K562 (cell line): ENCODE results near the gene RAB21. TPM values are rescaled to one million over a fixed set of nuclear protein-coding genes. Genes with fewer than 3 reads are reported as not detected.

Experiments
- ARID4B ChIP-seq: sonication (generic); formaldehyde crosslinking; IDR thresholded peaks from 2 replicates; pipeline ENCODE4 v1.8.0; 2022; ENCODE audit warnings: mild to moderate bottlenecking, missing genetic modification reagents
- CBX5 ChIP-seq: IDR thresholded peaks from 2 replicates; pipeline ENCODE4 v1.6.1; 2014; ENCODE audit warnings: low read depth, borderline replicate concordance
- IFI16 ChIP-seq: fragments of 250-450 bp; sonication (Bioruptor Pico); IDR thresholded peaks from 2 replicates; pipeline ENCODE4 v2.1.2; 2022; ENCODE audit warnings: mild to moderate bottlenecking, inconsistent platforms
- KHSRP ChIP-seq: fragments of 450-650 bp; IDR thresholded peaks from 2 replicates; pipeline ENCODE4 v1.6.1; 2017
- PRDM10 ChIP-seq: fragments of 450-650 bp; IDR thresholded peaks from 2 replicates; pipeline ENCODE4 v1.6.1; 2018; ENCODE audit not compliant: partially characterized antibody
- SMAD3 ChIP-seq: fragments of 450-650 bp; formaldehyde crosslinking; conservative IDR thresholded peaks from 2 replicates; pipeline ENCODE4 v1.4.0; 2020; ENCODE audit warnings: mild to moderate bottlenecking
- ZFP91 ChIP-seq: sonication (generic); formaldehyde crosslinking; IDR thresholded peaks from 2 replicates; pipeline ENCODE4 v1.8.0; 2022; ENCODE audit warnings: mild to moderate bottlenecking, missing genetic modification reagents
- ZNF165 ChIP-seq: fragments of 250-450 bp; sonication (Bioruptor Pico); IDR thresholded peaks from 2 replicates; pipeline ENCODE4 v1.4.0; 2020; ENCODE audit warnings: borderline replicate concordance
- ZNF232 ChIP-seq: sonication (generic); formaldehyde crosslinking; IDR thresholded peaks from 2 replicates; pipeline ENCODE4 v1.8.0; 2022; ENCODE audit warnings: mild to moderate bottlenecking, missing genetic modification reagents
- ZNF324 ChIP-seq: fragments of 250-450 bp; sonication (Bioruptor Pico); IDR thresholded peaks from 2 replicates; pipeline ENCODE4 v1.4.0; 2020; ENCODE audit warnings: mild to moderate bottlenecking
- ZNF407 ChIP-seq: fragments of 450-650 bp; IDR thresholded peaks from 2 replicates; pipeline ENCODE4 v1.6.1; 2016; ENCODE audit warnings: low read depth
- polyA plus RNA-seq, 8 experiments: library from polyadenylated mRNA; depleted of rRNA in 4 of 8; stranded (reverse) in 5 of 8; unstranded in 3 of 8; fragments of >200 nt; fragmentation: Nextera tagmentation in 2 of 8; fragmentation: Illumina TruSeq in 1 of 8; extraction: Ambion mirVana in 2 of 8; extraction: Trizol in 1 of 8; gene quantifications; 2 replicates each; pipeline versions ENCODE4 v1.2.1 to v1.2.3, GENCODE V29; 2011 to 2014; ENCODE audit warnings: inconsistent platforms in 1 of 8, missing spikeins in 1 of 8
- total RNA-seq, 7 experiments: library from RNA; depleted of rRNA in 6 of 7; stranded (reverse); fragments of >200 nt in 6 of 7; fragmentation: Illumina TruSeq in 2 of 7; extraction: Trizol in 2 of 7; gene quantifications; 2 replicates each; pipeline versions ENCODE4 v1.2.1 to v1.2.3, GENCODE V29; 2011 to 2021; ENCODE audit warnings: low replicate concordance in 1 of 7

Gene RAB21
- total and polyA plus RNA-seq, 9 of the 15 experiments (the other 6 are each of a cell fraction or from before 2014, with no cell fraction given) = 5.3 to 45.6 (median 19.6) TPM

- TF ChIP-seq ZNF407 (no peak), IFI16 (CRISPR knock-in tag) (no peak), SMAD3 (CRISPR knock-in tag) (no peak), ZFP91 (CRISPR knock-in tag) (no peak), CBX5 (no peak), ARID4B (CRISPR knock-in tag) (no peak), KHSRP (peak; percentile 54; the same call in 1 of the 2 replicates), ZNF324 (CRISPR knock-in tag) (no peak), PRDM10 (peak; percentile 47), ZNF232 (CRISPR knock-in tag) (no peak), ZNF165 (CRISPR knock-in tag) (no peak)
Measured at GRCh38 chr12:71752891-71753290, 1.8 kb upstream of the RAB21 start (continued).
